HepG2 (cell line): ENCODE measurements around the gene PTPN2. TPM values are rescaled to one million over a fixed set of nuclear protein-coding genes. Genes with fewer than 3 reads are reported as not detected.

Experiments
- ATAC-seq: fragments of 200-7000 bp; cut with Tn5 transposase; 3 replicates; pipeline ENCODE4 v1.9.1; 2020; ENCODE audit warnings: mild to moderate bottlenecking, moderate library complexity
- BruUV-seq: library from RNA; stranded (reverse); fragments of 400-500 nt; replicated peaks from 2 replicates; lab custom pipeline; 2021; lab: Mats Ljungman, UMichigan
- CTCF ChIA-PET: fragments of 300-600 bp; formaldehyde crosslinking; extraction: SDS; loops from one replicate; lab custom pipeline; 2021; ENCODE audit warnings: low total read pairs, inconsistent platforms, low intra/inter-chr PET ratio; lab: Yijun Ruan, JAX
- POLR2A ChIA-PET: fragments of 350-600 bp; sonication (Branson Sonifier 250); formaldehyde crosslinking; loops from one replicate; lab custom pipeline; 2020; ENCODE audit warnings: antibody characterized with exemption, inconsistent platforms; lab: Yijun Ruan, JAX
- DNase-seq: peaks from one replicate; pipeline ENCODE4 v3.0.0-alpha.2; 2015; ENCODE audit warnings: low spot score
- FAIRE-seq: peaks from 3 replicates; lab custom pipeline; 2011; peaks lifted over from hg19 to GRCh38; lab: Jason Lieb, UNC
- H2AFZ ChIP-seq: one replicate; pipeline ENCODE4 v1.6.1; 2011; ENCODE audit warnings: low read length, inconsistent platforms
- H3K27ac ChIP-seq: fragments of 300-600 bp; 3 replicates; pipeline ENCODE4 v1.8.0; 2011; ENCODE audit warnings: mixed run types, mild to moderate bottlenecking, mixed read lengths, low read length, inconsistent platforms; ENCODE audit not compliant: insufficient read depth; ENCODE audit errors: extremely low read length
- H3K27me3 ChIP-seq, 2 experiments: fragments of 200-600 bp in 1 of 2; 2 replicates in 1 of 2; 3 replicates in 1 of 2; pipeline versions ENCODE4 v1.6.0 to v1.8.0; 2011; ENCODE audit warnings: low read length in 2 of 2, mild to moderate bottlenecking in 2 of 2, moderate library complexity in 2 of 2, inconsistent platforms in 1 of 2; ENCODE audit not compliant: insufficient read depth in 2 of 2, control insufficient read depth in 1 of 2
- H3K36me3 ChIP-seq, 2 experiments: fragments of 200-600 bp in 1 of 2; replicated peaks in 1 of 2; 2 replicates in 1 of 2; 3 replicates in 1 of 2; pipeline versions ENCODE4 v1.5.1 to v1.8.0; 2011; ENCODE audit warnings: low read length in 2 of 2, inconsistent platforms in 1 of 2; ENCODE audit not compliant: insufficient read depth in 2 of 2, control insufficient read depth in 1 of 2
- H3K4me1 ChIP-seq: 2 replicates; pipeline ENCODE4 v1.5.1; 2012; ENCODE audit warnings: low read length, inconsistent platforms; ENCODE audit not compliant: insufficient read depth
- H3K4me2 ChIP-seq: 2 replicates; pipeline ENCODE4 v1.6.0; 2011; ENCODE audit warnings: low read depth, low read length, inconsistent platforms
- H3K4me3 ChIP-seq, 3 experiments: fragments of 200-600 bp in 1 of 3; sonication (generic), shearing (Covaris generic) in 1 of 3; replicated peaks in 1 of 3; 2 replicates each; pipeline ENCODE4 v1.5.1; 2011 to 2016; ENCODE audit warnings: low read length in 3 of 3, inconsistent platforms in 2 of 3, low read depth in 2 of 3, mild to moderate bottlenecking in 2 of 3, control low read depth in 1 of 3, mixed read lengths in 1 of 3; ENCODE audit not compliant: insufficient read depth in 1 of 3
- H3K79me2 ChIP-seq: one replicate; pipeline ENCODE4 v1.6.1; 2011; ENCODE audit warnings: low read length, inconsistent platforms; ENCODE audit not compliant: insufficient read depth
- H3K9ac ChIP-seq: 2 replicates; pipeline ENCODE4 v1.6.0; 2011; ENCODE audit warnings: mild to moderate bottlenecking, low read depth, low read length, inconsistent platforms; ENCODE audit not compliant: insufficient read depth
- H3K9me3 ChIP-seq: 2 replicates; pipeline ENCODE4 v1.5.1; 2012; ENCODE audit warnings: mild to moderate bottlenecking, low read length
- H4K20me1 ChIP-seq: 2 replicates; pipeline ENCODE4 v1.6.0; 2011; ENCODE audit warnings: inconsistent platforms, mild to moderate bottlenecking, low read length, moderate library complexity; ENCODE audit not compliant: insufficient read depth
- BCL6 ChIP-seq: IDR thresholded peaks from 2 replicates; pipeline ENCODE4 v1.6.1; 2016; ENCODE audit warnings: missing genetic modification reagents, missing compliant biosample characterization
- EP300 ChIP-seq, 3 experiments: sonication (generic) in 1 of 3; formaldehyde crosslinking in 1 of 3; IDR thresholded peaks; 2 replicates each; pipeline versions ENCODE4 v1.5.1 to v1.6.1; 2011 to 2020; ENCODE audit warnings: low read depth in 2 of 3, low read length in 2 of 3, borderline replicate concordance in 1 of 3, improper control_type of control experiment in 1 of 3, mild to moderate bottlenecking in 1 of 3, missing genetic modification reagents in 1 of 3, moderate library complexity in 1 of 3
- FOXA3 ChIP-seq: IDR thresholded peaks from 2 replicates; pipeline ENCODE4 v1.6.1; 2016; ENCODE audit warnings: missing genetic modification reagents, missing compliant biosample characterization
- GATAD2A ChIP-seq: IDR thresholded peaks from 2 replicates; pipeline ENCODE4 v1.6.1; 2016
- HMG20A ChIP-seq: IDR thresholded peaks from 2 replicates; pipeline ENCODE4 v1.6.1; 2016; ENCODE audit warnings: borderline replicate concordance
- NRL ChIP-seq: sonication (generic); formaldehyde crosslinking; IDR thresholded peaks from 2 replicates; pipeline ENCODE4 v1.5.0; 2020; ENCODE audit warnings: missing genetic modification reagents, mild to moderate bottlenecking, moderate library complexity, borderline replicate concordance
- SMYD3 ChIP-seq: sonication (generic); formaldehyde crosslinking; IDR thresholded peaks from 2 replicates; pipeline ENCODE4 v1.8.1; 2023; ENCODE audit warnings: mild to moderate bottlenecking, missing genetic modification reagents
- SOX13 ChIP-seq, 3 experiments: fragments of 450-650 bp in 1 of 3; sonication (generic) in 1 of 3; formaldehyde crosslinking in 1 of 3; IDR thresholded peaks in 2 of 3; conservative IDR thresholded peaks in 1 of 3; 2 replicates each; pipeline versions ENCODE4 v1.5.0 to v1.6.1; 2016 to 2020; ENCODE audit warnings: antibody characterized with exemption in 1 of 3, mild to moderate bottlenecking in 1 of 3, missing compliant biosample characterization in 1 of 3, missing genetic modification reagents in 1 of 3, moderate library complexity in 1 of 3
- SOX5 ChIP-seq: IDR thresholded peaks from 2 replicates; pipeline ENCODE4 v1.6.1; 2016; ENCODE audit warnings: borderline replicate concordance
- TBX2 ChIP-seq: sonication (generic); formaldehyde crosslinking; IDR thresholded peaks from 2 replicates; pipeline ENCODE4 v1.5.0; 2020; ENCODE audit warnings: missing genetic modification reagents, mild to moderate bottlenecking, borderline replicate concordance
- TCF7 ChIP-seq: sonication (generic); IDR thresholded peaks from 2 replicates; pipeline ENCODE4 v1.6.1; 2016; ENCODE audit warnings: antibody characterized with exemption, low read depth
- WGBS: methylation state at CpG from one replicate; pipeline ENCODE4 v1.1.6; 2017; ENCODE audit warnings: low lambda C conversion rate; 5-methylcytosine and 5-hydroxymethylcytosine counted together
- in situ Hi-C: cut with HindIII; loops from 2 replicates; pipeline ENCODE4 v1.10.0; 2017; ENCODE audit warnings: low pct_unique_long_range_greater_than_20kb; ENCODE audit not compliant: extremely low pct_ligation_motif_present
- intact Hi-C: fragments of 100-400 bp; cut with micrococcal nuclease; formaldehyde crosslinking; loops from one replicate; pipeline ENCODE4 v1.10.0; 2022; ENCODE audit not compliant: unreplicated experiment
- polyA plus RNA-seq, 8 experiments: library from polyadenylated mRNA; depleted of rRNA in 3 of 8; stranded (reverse) in 7 of 8; unstranded in 1 of 8; fragments of >200 nt; fragmentation: Illumina TruSeq in 4 of 8; extraction: Trizol in 4 of 8; gene quantifications; 2 replicates each; pipeline versions ENCODE4 v1.2.1 to v1.2.3, GENCODE V29; 2011 to 2016; ENCODE audit warnings: low read depth in 4 of 8, missing spikeins in 1 of 8, mixed read lengths in 1 of 8; ENCODE audit not compliant: insufficient read depth in 1 of 8
- total RNA-seq, 5 experiments: library from RNA; depleted of rRNA; stranded (reverse); fragments of >200 nt; fragmentation: Illumina TruSeq; extraction: Trizol; gene quantifications; 2 replicates each; pipeline ENCODE4 v1.2.3, GENCODE V29; 2016; ENCODE audit warnings: low read depth in 1 of 5
- TF ChIP-seq, protein P1 (sequence below): sonication (generic); formaldehyde crosslinking; conservative IDR thresholded peaks from 2 replicates; pipeline ENCODE4 v1.4.0; 2020; ENCODE audit warnings: mild to moderate bottlenecking, missing genetic modification reagents, moderate library complexity
- TF ChIP-seq, protein P2 (sequence below): sonication (generic); formaldehyde crosslinking; IDR thresholded peaks from 2 replicates; pipeline ENCODE4 v1.4.0; 2020; ENCODE audit warnings: missing genetic modification reagents
- TF ChIP-seq, protein P3 (sequence below): sonication (generic); formaldehyde crosslinking; IDR thresholded peaks from 2 replicates; pipeline ENCODE4 v1.5.1; 2020; ENCODE audit warnings: missing genetic modification reagents, mild to moderate bottlenecking, borderline replicate concordance

Gene PTPN2
- total and polyA plus RNA-seq, 2 of the 13 experiments (the other 11 are each of a cell fraction or from before 2014, with no cell fraction given): 24.9 to 41.5 TPM

DNA sequence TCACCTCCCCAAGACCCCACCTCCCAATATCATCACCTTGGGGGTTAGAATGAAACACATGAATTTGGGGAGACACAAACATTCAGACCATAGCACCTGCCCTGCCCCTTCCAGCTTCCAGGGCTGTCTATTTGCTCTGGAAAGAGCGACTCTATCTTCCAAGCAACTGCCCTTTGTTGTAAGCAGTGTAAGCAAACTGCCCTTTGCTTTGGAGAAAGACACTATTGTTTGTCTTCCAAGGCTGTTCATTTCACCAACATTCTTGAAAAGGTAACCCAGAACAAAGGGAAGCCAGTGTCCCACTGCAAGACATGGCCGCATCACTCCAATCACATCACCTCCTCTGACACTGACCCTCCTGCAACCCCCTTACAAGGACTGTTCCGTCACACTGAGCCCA, 46.9 kb upstream of the PTPN2 start:
- H3K9ac ChIP-seq: no peak overlapping the region
- no peak overlapping the region for H3K4me3 ChIP-seq
- ChIA-PET POLR2A (interaction anchor here (0.7 to 0.8 kb wide), 2 partner anchors 16 to 47 kb away, joined by 4 to 6 read pairs; partner anchors contain the start of gene PTPN2), CTCF (no interaction called here)
- in situ Hi-C loops (loop anchor here (5.0 to 25.0 kb wide), 3 partner anchors 34 to 544 kb away; partner anchors contain the start of gene AFG3L2), intact Hi-C loops (loop anchor here (10.0 kb wide), 1 partner anchor 536 kb away; no protein-coding TSS in a partner anchor)
- ATAC-seq (no peak), FAIRE-seq (peak; percentile 58), DNase-seq (peak; percentile 54)
- no peak overlapping the region for H3K27ac ChIP-seq
- H3K27me3 ChIP-seq: no peaks in the 10 kb centered on the region
- no peaks in the 10 kb centered on the region for H3K9me3 ChIP-seq
- no peaks in the 10 kb centered on the region for H4K20me1 ChIP-seq
- peak overlapping the region; percentile 6; the same call in 1 of the 2 replicates for H3K4me2 ChIP-seq
- WGBS: 11% methylated on average over 3 of the region's 3 CpGs
- H2AFZ ChIP-seq: no peak overlapping the region
- H3K79me2 ChIP-seq: no peaks in the 10 kb centered on the region
- H3K36me3 ChIP-seq: no peaks in the 10 kb centered on the region
- no TSS peak for BruUV-seq
- peaks cover 72% of the 10 kb centered on the region for H3K4me1 ChIP-seq
- TF ChIP-seq, protein P1, sequence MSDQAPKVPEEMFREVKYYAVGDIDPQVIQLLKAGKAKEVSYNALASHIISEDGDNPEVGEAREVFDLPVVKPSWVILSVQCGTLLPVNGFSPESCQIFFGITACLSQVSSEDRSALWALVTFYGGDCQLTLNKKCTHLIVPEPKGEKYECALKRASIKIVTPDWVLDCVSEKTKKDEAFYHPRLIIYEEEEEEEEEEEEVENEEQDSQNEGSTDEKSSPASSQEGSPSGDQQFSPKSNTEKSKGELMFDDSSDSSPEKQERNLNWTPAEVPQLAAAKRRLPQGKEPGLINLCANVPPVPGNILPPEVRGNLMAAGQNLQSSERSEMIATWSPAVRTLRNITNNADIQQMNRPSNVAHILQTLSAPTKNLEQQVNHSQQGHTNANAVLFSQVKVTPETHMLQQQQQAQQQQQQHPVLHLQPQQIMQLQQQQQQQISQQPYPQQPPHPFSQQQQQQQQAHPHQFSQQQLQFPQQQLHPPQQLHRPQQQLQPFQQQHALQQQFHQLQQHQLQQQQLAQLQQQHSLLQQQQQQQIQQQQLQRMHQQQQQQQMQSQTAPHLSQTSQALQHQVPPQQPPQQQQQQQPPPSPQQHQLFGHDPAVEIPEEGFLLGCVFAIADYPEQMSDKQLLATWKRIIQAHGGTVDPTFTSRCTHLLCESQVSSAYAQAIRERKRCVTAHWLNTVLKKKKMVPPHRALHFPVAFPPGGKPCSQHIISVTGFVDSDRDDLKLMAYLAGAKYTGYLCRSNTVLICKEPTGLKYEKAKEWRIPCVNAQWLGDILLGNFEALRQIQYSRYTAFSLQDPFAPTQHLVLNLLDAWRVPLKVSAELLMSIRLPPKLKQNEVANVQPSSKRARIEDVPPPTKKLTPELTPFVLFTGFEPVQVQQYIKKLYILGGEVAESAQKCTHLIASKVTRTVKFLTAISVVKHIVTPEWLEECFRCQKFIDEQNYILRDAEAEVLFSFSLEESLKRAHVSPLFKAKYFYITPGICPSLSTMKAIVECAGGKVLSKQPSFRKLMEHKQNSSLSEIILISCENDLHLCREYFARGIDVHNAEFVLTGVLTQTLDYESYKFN (CRISPR knock-in tag): 0 out of 2 replicates have a peak, but pooled peaks have one; percentile 17
- 0 out of 2 replicates have a peak, but pooled peaks have one; percentile 30 for TF ChIP-seq BCL6
- peak; percentile 22; the same call in 1 of the 2 replicates for TF ChIP-seq FOXA3 (CRISPR knock-in tag)
- 0 out of 2 replicates have a peak, but pooled peaks have one; percentile 43 for TF ChIP-seq TCF7
- no peak for TF ChIP-seq NRL (CRISPR knock-in tag)
- TF ChIP-seq, protein P2, sequence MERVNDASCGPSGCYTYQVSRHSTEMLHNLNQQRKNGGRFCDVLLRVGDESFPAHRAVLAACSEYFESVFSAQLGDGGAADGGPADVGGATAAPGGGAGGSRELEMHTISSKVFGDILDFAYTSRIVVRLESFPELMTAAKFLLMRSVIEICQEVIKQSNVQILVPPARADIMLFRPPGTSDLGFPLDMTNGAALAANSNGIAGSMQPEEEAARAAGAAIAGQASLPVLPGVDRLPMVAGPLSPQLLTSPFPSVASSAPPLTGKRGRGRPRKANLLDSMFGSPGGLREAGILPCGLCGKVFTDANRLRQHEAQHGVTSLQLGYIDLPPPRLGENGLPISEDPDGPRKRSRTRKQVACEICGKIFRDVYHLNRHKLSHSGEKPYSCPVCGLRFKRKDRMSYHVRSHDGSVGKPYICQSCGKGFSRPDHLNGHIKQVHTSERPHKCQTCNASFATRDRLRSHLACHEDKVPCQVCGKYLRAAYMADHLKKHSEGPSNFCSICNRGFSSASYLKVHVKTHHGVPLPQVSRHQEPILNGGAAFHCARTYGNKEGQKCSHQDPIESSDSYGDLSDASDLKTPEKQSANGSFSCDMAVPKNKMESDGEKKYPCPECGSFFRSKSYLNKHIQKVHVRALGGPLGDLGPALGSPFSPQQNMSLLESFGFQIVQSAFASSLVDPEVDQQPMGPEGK (CRISPR knock-in tag): no peak
- TF ChIP-seq EP300 (IDR thresholded peaks at IDR 0.05; ENCODE audit: low read depth in 2 of 2, low read length in 2 of 2): 0 out of 4 replicates have a peak, but pooled peaks of 1 of the 2 experiments have one; percentile 14
- TF ChIP-seq EP300 (CRISPR knock-in tag; IDR thresholded peaks at IDR 0.05; ENCODE audit: borderline replicate concordance): no peak
- peak; percentile 85 for TF ChIP-seq SOX5 (CRISPR knock-in tag)
- peak; percentile 27; the same call in 1 of the 2 replicates for TF ChIP-seq GATAD2A (CRISPR knock-in tag)
- TF ChIP-seq HMG20A: peak; percentile 52; the same call in 1 of the 2 replicates
- TF ChIP-seq SOX13 (IDR thresholded peaks at IDR 0.05): peak; percentile 80; the same call in 1 of the 2 replicates
- peak in 1 of 2 experiments; percentile 95; a peak in 2 of 4 replicates for TF ChIP-seq SOX13 (CRISPR knock-in tag; conservative IDR thresholded peaks at IDR 0.05 in 1 of 2, IDR thresholded peaks at IDR 0.05 in 1 of 2)
- TF ChIP-seq, protein P3, sequence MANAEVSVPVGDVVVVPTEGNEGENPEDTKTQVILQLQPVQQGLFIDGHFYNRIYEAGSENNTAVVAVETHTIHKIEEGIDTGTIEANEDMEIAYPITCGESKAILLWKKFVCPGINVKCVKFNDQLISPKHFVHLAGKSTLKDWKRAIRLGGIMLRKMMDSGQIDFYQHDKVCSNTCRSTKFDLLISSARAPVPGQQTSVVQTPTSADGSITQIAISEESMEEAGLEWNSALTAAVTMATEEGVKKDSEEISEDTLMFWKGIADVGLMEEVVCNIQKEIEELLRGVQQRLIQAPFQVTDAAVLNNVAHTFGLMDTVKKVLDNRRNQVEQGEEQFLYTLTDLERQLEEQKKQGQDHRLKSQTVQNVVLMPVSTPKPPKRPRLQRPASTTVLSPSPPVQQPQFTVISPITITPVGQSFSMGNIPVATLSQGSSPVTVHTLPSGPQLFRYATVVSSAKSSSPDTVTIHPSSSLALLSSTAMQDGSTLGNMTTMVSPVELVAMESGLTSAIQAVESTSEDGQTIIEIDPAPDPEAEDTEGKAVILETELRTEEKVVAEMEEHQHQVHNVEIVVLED (CRISPR knock-in tag): no peak
- TF ChIP-seq TBX2 (CRISPR knock-in tag): no peak
- no peak for TF ChIP-seq SMYD3
